NCI-H82 (cell line): Measurements from ENCODE around the gene LCE6A.

Experiments used
- DNase-seq: peaks from one replicate; lab custom pipeline; 2025; lab: John Stamatoyannopoulos, UW

The LCE6A gene, protein sequence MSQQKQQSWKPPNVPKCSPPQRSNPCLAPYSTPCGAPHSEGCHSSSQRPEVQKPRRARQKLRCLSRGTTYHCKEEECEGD

DNA sequence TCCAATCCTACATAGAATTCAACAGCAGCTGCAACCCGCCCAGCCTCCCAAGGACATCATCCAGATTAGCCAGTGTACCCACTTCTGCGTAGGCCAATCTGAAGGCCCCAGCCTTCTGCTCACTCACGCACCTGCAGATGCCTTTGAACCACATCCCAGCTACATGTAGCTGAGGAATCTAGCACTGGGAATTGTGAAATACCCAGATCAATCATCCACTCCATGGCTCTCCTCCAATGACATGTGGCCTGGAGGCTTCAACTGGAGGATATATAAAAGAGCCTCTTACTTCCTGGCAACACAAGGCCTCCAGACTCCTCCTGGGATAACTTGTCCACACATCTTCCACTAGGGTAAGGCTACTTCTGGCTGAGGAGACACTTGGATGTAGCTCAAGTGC lies at the start of gene LCE6A:
Gene LCE6A (plus strand): TSS at position 301 of the 400 bp plus-strand sequence. CDS start 665 bp downstream, outside the sequence.
- DNase-seq, result no peak

DNA sequence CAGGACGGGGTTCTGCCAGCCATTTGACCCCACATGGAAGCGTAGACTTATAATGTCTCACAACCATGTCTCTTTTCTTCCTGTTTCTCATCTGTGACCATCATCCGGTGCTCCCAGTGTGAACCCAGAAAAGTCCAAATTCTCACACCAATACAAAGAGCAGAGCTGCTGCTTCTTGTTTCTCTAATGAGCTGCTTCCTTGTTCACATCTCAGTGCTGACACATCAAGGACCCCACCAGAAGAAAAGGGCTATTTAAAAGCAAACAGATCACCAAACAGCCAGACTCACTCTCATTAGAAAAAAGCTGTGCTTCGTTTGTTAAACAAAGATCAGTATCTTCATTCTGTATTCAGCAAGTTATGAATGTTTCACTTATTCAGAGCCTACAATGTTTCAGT lies 47.0 kb upstream of the LCE6A start:
- DNase-seq, result no peak

DNA sequence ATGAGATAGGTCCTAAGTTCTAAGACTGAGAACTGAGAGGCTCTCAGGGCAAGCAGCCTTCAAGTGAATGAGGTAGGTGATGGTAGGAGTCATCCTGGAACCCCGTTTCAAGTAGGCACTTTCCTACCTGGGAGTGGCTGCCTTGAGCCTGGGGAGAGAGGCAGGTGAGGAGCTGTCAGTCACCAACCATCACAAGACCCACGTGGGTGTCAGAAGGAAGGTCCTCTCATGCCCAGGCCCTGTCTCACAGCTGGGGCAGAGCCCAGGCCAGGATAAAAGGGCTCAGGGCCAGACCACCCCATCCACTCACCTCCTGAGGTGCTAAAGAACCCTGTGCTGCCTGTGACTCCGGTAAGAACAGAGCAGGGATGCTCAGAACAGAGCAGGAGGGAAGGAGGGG lies 46.2 kb upstream of the LCE6A start, which contains the start of gene LCE1D:
Gene LCE1D (plus strand): TSS at position 301 of the 400 bp plus-strand sequence. CDS start 1,074 bp downstream, outside the sequence.
- no peak for DNase-seq

DNA sequence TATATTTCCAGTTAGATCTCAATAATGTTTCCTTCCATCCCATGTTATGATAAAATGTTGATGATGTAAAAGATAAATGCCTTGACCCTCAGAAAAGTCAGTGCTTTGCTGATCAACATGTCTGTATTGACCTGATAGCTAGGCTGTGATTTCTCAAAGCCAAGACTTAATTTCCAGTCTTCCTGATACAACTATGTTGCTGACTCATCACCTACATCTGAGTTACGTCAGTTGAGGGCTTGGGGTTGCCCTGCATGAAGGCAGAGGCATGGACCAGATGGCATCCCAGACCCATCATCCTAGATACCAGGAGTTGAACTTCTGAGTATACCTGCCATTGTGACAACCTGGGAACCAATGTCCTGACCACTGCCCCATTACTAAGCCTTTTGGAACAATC lies 41.3 kb upstream of the LCE6A start:
- DNase-seq, result no peak

DNA sequence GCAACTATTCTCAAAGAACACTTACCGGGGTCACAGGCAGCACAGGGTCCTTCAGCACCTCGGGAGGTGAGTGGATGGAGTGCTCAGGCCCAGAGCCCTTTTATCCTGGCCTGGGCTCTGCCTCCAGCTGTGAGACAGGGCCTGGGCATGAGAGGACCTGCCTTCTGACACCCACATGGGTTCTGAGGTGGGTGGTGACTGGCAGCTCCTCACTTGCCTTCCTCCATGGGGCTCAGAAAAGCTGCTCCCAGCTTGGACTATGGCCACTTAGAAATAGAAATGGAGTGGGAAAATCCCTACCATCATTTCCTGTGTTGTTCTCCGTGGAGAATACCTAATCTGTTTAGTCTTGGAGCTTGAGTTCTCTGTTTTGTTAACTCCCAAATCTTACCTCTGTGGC lies 36.1 kb upstream of the LCE6A start, which contains the start of gene LCE1C:
Gene LCE1C (minus strand): TSS at position 76 of the 400 bp plus-strand sequence. CDS start 1,173 bp downstream, outside the sequence.
- DNase-seq, result no peak

DNA sequence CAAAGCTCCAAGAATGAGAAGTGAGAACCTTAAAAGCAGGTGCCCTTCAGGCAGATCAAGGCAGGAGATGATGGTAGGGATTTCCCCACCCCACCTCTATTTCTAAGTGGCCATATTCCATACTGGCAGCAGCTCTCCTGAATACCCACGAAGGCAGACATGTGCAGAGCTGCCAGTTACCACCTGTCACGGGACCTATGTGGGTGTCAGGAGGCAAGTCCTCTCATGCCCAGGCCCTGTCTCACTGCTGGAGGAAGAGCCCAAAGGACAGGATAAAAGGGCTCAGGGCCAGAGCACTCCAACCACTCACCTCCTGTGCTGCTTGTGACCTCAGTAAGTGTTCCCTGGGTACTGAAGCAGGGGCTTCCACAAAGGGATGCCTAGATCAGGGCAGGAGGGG lies 31.6 kb upstream of the LCE6A start:
- no peak for DNase-seq

DNA sequence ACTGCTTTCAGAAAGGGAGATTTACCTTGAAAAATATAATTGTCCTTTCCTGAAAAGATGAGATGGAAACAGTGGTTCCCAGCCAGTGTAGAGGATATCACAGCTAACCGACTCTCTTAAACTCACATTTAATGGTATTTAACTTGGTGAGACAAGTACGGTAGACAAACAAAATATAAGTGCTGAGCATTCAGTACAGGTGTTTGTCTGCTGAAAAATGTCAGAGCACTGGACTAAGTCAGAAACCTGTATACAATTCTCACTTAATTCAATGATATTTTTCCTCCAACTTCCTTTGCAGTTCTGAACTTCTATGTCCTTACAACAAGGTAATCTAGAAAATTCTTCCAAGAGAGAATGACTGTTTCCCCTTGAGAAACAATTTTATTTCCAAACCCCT lies 31.0 kb upstream of the LCE6A start, which contains the start of gene LCE1B:
Gene LCE1B (plus strand): TSS at position 301 of the 400 bp plus-strand sequence. CDS start 476 bp downstream, outside the sequence.
- DNase-seq, result no peak

DNA sequence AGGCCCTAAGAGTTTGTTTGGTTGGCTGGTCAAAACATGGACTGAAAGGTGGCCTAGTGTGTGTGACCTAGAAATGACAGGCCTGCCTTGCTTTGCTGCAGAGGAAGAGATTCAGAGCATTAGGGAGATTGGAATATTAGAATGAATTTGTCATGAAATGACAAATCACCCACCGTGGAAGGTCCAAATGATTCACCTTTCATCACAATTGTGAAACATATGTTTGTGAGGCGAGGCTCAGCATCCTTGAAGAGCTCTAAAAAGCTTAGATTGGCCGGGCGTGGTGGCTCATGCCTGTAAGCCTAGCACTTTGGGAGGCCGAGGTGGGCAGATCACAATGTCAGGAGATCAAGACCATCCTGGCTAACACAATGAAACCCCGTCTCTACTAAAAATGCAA lies 25.3 kb upstream of the LCE6A start:
- DNase-seq, result no peak

DNA sequence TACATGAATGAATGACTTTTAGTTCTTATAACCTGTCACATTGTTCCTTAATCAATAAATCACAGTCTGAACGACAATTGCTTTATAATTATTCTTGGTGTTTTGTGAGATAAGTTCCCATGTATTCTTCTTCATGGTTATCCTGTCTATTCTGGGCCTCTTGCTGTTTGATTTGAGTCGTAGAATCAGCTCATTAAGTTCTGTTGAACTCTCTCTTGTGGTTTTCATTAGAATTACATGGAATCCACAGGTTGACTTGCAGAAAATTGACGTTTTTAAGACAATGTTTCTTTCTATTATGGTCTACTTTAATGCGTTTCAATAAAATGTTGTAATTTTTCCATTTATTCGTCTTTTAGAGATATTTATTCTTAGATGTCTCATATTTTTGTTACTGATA lies 19.4 kb upstream of the LCE6A start:
- DNase-seq, result no peak

DNA sequence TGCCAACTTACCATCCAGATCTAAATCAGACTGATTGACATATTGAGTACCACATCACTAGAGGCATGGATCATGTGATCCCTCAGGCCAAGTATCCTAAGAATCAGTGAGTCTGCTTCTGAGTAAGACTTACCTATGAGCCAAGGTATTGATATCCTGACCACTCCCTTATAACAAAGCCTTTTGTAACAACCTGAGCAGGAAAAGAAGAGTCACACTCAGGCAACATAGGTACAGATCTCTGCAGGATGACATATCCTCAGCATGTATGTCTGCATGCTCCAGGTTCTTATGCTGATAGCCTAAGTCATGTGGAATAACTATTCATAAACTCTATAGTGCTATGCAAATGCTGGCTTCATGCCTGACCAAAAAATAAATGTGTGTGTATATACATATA lies 17.7 kb upstream of the LCE6A start:
- no peak for DNase-seq

DNA sequence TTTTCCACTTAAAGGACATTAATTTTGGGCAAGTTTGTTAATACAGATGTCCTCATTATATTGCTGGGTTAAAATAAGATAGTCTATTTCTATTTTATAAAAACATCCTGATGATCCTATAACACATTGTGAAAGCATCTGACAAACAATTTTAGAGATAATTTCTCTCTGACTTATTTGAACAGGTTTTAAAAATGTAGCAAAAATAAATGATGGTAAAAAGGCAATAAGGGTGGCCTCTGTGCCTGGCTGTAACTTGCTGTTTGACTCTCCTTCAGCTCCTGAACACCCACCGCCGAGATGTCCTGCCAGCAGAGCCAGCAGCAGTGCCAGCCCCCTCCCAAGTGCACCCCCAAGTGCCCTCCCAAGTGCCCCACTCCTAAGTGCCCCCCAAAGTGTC lies 15.5 kb upstream of the LCE6A start, which contains the start of gene LCE1A:
Gene LCE1A (plus strand): TSS at position 301 of the 400 bp plus-strand sequence. CDS start 0 bp downstream, at position 301.
- DNase-seq, result no peak

DNA sequence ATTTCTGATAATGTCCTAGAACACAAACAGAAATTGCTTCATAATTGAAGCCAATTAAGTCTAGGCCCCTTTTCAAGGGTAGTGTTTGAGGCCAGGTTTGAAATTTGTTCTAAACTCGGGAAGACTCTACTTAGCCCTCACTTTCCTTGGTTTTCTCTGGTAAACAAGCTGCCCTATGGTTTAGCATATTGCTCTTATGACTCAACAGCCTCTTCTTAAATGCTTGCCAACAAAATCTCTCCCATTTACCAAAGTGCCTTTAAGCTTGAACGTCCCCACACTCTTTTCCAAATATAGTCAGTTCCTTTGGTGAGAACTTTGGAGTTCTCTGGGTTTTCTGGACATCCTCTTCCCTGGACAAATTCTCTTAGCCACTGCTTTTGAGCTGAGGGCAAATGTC lies 5.8 kb upstream of the LCE6A start:
- no peak for DNase-seq

DNA sequence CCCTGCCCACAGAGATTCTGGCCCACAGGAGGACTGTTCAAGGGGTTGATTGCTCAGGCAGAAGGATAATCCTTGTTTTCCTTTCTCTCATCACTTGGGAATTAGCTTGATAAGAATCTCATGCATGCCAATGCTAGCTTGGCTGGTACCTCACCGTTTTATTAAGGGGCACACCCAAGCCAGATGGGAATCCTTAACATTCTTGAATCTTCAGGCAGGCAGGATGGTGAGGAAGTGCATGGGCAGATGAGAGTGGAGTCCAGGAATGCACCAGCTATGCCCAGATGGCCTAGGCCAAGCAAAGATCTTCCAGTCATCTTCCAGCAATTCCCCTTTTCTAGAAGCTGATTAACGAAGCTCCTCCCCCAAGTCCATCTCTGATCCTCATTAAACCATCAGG lies 13.0 kb downstream of the LCE6A start:
- no peak for DNase-seq

DNA sequence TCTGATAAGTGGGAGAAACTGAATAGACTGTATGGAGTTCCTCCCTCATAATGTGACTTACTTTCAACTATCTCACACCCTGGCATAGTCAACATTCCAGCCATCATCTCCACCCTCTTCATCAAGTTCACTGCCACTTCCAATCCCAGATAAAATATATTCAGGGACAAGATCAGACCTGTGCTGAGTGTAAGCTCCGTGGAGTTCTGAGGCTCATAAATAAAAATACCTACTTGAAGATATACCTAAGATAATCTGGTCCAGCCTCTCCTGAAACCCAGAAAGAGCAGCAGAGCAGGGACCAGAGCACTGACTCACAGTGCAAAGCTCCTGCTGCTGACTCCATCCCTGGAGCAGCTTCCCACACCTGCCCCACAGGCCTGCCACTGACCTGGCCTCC lies 15.4 kb downstream of the LCE6A start:
- DNase-seq, result no peak

DNA sequence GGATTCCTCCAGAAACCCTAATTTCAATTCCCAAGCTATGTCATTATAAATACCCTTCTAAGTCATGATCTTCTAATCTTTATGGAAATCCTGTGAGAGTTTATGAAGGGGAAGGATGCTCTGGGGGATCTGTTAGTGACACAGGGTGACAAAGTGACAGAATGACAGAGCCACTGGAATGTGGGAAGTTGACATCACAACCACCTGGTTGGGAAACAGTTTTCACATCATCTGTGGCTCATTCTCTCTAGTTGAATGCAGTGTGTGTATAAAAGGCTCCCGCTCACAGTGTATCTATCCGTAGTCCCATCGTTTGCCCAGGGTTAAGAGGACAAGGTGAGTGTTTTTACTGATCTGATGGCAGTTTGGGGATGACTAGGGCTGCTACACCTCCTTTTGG lies 17.0 kb downstream of the LCE6A start, which contains the start of gene LCE7A:
Gene LCE7A (plus strand): TSS at position 301 of the 400 bp plus-strand sequence. CDS start 702 bp downstream, outside the sequence.
- no peak for DNase-seq

DNA sequence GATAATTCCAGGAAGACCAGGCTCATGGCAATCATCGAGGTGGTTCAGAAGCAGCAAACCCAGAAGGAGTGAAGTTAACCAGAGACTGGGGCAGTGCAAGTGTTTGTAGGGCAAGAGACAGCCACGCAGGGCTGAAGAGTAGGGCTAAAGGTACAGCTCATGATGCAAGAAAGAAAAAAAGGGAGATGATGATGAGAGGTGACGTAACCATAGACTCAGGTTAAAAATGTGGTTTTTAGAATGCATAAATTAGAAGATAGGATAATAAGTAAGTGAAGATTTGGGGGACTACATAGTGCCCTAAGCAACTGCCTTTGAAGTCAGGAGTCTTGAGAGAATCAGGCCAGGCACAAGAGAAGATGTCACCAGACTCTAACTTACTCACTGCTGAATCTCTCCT lies 17.5 kb downstream of the LCE6A start:
- no peak for DNase-seq

DNA sequence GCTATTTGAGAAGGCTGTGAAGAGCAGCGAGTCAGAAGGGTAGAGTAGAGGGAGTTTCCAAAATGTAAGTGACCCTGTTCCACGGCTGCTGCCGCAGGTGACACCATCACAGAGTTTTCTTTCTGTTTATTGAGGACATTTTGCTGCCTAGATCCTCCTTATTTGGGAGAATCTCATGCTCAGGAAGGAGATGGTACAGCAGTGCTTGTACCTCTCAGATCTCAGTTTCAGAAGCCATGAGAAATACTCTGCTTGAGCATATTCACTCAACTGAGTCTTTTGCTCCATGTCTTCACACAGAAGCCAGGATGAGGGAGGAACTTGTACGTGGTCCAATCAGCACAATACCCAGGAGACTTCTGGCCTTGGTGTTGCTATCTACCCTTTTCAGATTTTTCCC lies 18.7 kb downstream of the LCE6A start:
- DNase-seq, result no peak

DNA sequence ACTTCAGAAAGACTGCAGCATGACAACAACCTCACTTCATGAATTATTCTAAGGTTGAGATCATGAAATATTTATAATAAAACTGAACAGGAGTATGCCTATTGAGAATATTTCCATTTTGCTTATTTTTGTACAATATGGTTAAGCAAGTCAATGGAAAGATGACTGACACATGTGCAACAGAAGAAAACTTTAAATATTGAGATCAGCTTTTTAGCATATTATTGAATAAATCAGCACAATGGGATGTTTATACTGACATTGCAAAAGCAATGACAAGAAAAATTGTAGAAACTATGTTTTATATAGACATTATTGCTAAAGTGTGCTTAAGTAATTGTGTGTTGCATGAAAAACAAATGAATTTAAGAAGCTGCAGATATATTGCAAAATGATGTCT lies 21.8 kb downstream of the LCE6A start:
- DNase-seq, result no peak

DNA sequence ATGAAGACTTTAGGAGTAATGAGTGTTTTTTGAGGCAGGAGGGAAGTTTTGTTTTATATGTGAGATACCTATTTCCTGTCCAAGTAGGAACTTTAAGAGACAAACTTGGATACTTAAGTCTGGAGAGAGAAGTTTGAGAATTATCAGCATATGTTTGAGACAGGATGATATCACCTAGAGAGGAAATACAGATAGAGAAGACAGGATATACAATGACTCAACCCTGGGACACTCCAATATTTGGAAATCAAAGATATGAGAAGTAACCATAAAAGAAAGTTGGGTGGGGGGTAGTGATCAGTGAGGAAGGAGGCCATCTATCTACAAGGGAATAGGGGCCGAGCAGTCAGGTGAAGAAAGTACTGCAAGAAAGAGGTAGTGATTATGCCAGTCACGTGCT lies 23.7 kb downstream of the LCE6A start:
- DNase-seq, result no peak

DNA sequence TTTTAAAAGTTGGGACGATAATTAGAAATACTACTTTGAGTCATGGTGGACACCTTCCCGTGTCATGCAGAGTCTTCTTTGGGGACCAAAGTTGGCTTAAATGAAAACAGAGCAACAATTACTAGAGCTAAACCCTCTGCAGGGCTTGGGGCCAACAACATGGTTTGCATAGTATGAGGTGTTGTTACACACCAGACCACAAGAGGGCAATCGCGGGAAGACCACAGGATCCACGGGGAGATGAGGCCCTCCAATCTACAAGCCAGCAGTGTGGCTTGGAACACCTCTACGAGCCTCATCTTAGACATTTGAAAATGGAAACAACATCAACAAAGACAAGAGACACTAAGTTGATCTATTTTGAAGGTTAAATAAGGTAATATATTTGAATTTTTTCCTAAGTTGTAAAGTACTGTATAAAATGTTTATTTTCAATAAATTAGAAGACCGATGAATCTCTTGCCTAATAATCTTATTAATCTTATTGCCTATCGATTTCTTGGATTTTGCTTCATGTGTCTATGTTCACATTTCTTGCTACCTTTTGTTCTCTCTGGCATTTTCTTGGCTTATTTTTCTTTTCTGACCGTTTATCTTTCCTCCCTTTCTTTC lies 27.3 kb downstream of the LCE6A start:
- peak; percentile 85 for DNase-seq

DNA sequence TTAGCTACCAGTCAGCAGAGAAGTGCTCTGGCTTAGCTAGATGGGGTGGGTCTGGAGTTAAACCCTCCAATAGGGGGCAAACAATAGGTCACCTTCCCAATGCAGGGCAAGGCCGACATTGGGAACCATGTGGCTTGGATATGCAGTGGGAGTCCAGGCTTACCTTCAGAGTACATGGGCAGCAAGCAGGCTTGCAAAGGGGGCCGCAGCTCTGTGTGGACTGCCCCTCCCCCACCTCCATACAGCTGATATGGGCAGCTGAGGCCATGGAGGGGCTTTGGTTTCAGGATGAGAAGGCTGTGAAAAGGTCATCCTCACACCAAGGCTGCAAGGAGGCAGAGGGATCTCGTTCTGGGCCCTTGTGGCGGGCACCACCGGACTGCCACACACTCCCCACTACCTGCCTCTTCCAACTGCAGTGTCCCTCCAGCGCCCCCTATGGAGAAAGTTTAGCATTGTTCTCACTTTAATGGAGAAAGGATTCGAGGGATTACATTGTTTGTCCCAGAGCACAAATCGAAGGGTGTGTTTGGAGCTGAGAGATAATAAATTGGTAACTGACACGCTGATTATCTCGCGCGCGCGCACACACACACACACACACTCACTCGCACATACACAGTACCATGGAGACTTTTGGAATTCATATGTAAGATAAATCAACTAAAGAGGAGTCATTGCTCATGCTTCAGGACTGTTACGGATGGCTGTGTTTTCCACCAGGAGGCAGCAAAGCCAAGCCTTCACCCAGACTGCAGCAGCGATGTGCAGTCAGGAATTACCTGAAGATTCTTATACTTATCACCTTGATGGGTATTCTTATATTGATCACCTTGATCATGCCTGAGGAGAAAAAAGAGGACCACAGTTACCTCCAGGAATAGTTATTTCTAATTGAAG lies 28.4 kb downstream of the LCE6A start:
- peak; percentile 56 for DNase-seq

DNA sequence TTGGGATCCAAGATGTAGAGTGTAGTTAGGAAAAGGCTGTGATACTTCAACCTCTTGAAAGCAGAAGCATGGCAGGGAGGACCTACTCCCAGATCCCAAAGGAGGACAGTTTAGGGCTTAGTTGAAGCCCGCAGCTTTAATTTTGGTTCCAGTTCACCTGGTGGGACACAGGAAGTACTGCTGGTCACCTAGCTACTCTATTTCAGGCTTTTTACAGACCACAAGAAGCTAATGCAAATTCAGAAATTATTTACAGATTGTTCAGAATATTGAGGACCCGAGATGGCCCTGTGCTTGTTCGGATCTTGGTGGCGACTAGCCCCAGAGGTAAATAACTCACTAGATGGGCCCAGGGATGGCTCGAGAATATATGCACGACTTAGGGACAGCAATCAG lies 29.1 kb downstream of the LCE6A start:
- DNase-seq, result no peak

DNA sequence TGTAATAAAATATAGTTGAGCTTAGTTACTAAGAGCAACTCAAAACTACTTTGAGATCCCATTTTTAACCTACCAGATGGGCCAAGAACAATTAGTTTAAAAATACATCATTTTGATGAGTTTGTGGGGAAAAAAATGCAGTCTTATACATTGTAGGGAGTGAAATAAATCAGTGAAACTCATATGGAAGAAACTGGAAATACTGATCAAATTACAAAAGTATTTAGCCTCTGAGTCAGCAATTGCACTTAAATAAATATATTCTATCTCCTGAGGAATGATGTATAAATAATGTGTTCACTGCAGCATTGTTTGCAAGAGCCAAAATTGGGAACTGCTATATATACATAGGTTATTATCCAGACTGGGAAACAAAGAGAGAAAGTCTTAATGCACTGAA lies 30.8 kb downstream of the LCE6A start:
- no peak for DNase-seq
